Measurements from ENCODE around the gene TET2.

The TET2 gene

GRCh38 chr4:105179539-105180401 lies 33.1 kb downstream of the TET2 start:
- H3K4me3 ChIP-seq (ENCODE audit: low read length in 2 of 2), result no peak overlapping the region
- no peak overlapping the region for H3K9ac ChIP-seq (ENCODE audit: low read depth in 1 of 2, low read length in 2 of 2)
- H3K36me3 ChIP-seq (ENCODE audit: control insufficient read depth in 2 of 2, insufficient read depth in 2 of 2, low read length in 2 of 2), result no peaks in the 10 kb centered on the region
- no peaks in the 10 kb centered on the region for H3K9me3 ChIP-seq (ENCODE audit: control insufficient read depth in 2 of 2, low read length in 2 of 2)
- no peak overlapping the region for H3K27ac ChIP-seq (ENCODE audit: low read depth in 2 of 2, low read length in 2 of 2)
- H3K27me3 ChIP-seq (ENCODE audit: control insufficient read depth in 2 of 2, insufficient read depth in 2 of 2, low read length in 2 of 2), result no peaks in the 10 kb centered on the region
- H3K4me1 ChIP-seq (ENCODE audit: control insufficient read depth in 2 of 2, insufficient read depth in 2 of 2, low read length in 2 of 2), result peaks cover 0 to 8% of the 10 kb centered on the region in 2 donors

- no peak overlapping the region for H3K9ac ChIP-seq (ENCODE audit: low read depth in 1 of 2, low read length in 2 of 2)
- H3K4me1 ChIP-seq (ENCODE audit: control insufficient read depth in 2 of 2, insufficient read depth in 2 of 2, low read length in 2 of 2), result peaks cover 0 to 9% of the 10 kb centered on the region in 2 donors
- no peak overlapping the region for H3K4me3 ChIP-seq (ENCODE audit: low read length in 2 of 2)
- H3K9me3 ChIP-seq (ENCODE audit: control insufficient read depth in 2 of 2, low read length in 2 of 2), result no peaks in the 10 kb centered on the region
- H3K36me3 ChIP-seq (ENCODE audit: control insufficient read depth in 2 of 2, insufficient read depth in 2 of 2, low read length in 2 of 2), result no peaks in the 10 kb centered on the region
- no peak overlapping the region for H3K27ac ChIP-seq (ENCODE audit: low read depth in 2 of 2, low read length in 2 of 2)
- H3K27me3 ChIP-seq (ENCODE audit: control insufficient read depth in 2 of 2, insufficient read depth in 2 of 2, low read length in 2 of 2), result no peaks in the 10 kb centered on the region
These were observed 34.6 kb downstream of the TET2 start for GRCh38 chr4:105181259-105181658.

- peaks cover 0 to 9% of the 10 kb centered on the region in 2 donors for H3K4me1 ChIP-seq (ENCODE audit: control insufficient read depth in 2 of 2, insufficient read depth in 2 of 2, low read length in 2 of 2)
- H3K9ac ChIP-seq (ENCODE audit: low read depth in 1 of 2, low read length in 2 of 2), result no peak overlapping the region
- H3K9me3 ChIP-seq (ENCODE audit: control insufficient read depth in 2 of 2, low read length in 2 of 2), result no peaks in the 10 kb centered on the region
- no peaks in the 10 kb centered on the region for H3K27me3 ChIP-seq (ENCODE audit: control insufficient read depth in 2 of 2, insufficient read depth in 2 of 2, low read length in 2 of 2)
- no peak overlapping the region for H3K4me3 ChIP-seq (ENCODE audit: low read length in 2 of 2)
- no peak overlapping the region for H3K27ac ChIP-seq (ENCODE audit: low read depth in 2 of 2, low read length in 2 of 2)
- no peaks in the 10 kb centered on the region for H3K36me3 ChIP-seq (ENCODE audit: control insufficient read depth in 2 of 2, insufficient read depth in 2 of 2, low read length in 2 of 2)
These were observed 35.5 kb downstream of the TET2 start for GRCh38 chr4:105182211-105182610.

GRCh38 chr4:105184316-105184980 lies 37.8 kb downstream of the TET2 start:
- Histone ChIP-seq H3K4me1 (ENCODE audit: control insufficient read depth in 2 of 2, insufficient read depth in 2 of 2, low read length in 2 of 2) (peaks cover 0 to 9% of the 10 kb centered on the region in 2 donors), H3K36me3 (ENCODE audit: control insufficient read depth in 2 of 2, insufficient read depth in 2 of 2, low read length in 2 of 2) (no peaks in the 10 kb centered on the region), H3K27ac (ENCODE audit: low read depth in 2 of 2, low read length in 2 of 2) (peak overlapping the region in 1 of 2 donors; percentile 4), H3K27me3 (ENCODE audit: control insufficient read depth in 2 of 2, insufficient read depth in 2 of 2, low read length in 2 of 2) (no peaks in the 10 kb centered on the region), H3K4me3 (ENCODE audit: low read length in 2 of 2) (no peak overlapping the region), H3K9ac (ENCODE audit: low read depth in 1 of 2, low read length in 2 of 2) (no peak overlapping the region), H3K9me3 (ENCODE audit: control insufficient read depth in 2 of 2, low read length in 2 of 2) (no peaks in the 10 kb centered on the region)

- no peaks in the 10 kb centered on the region for H3K9me3 ChIP-seq (ENCODE audit: control insufficient read depth in 2 of 2, low read length in 2 of 2)
- H3K4me3 ChIP-seq (ENCODE audit: low read length in 2 of 2), result no peak overlapping the region
- no peak overlapping the region for H3K27ac ChIP-seq (ENCODE audit: low read depth in 2 of 2, low read length in 2 of 2)
- H3K36me3 ChIP-seq (ENCODE audit: control insufficient read depth in 2 of 2, insufficient read depth in 2 of 2, low read length in 2 of 2), result no peaks in the 10 kb centered on the region
- peaks cover 3 to 7% of the 10 kb centered on the region in 2 donors for H3K4me1 ChIP-seq (ENCODE audit: control insufficient read depth in 2 of 2, insufficient read depth in 2 of 2, low read length in 2 of 2)
- no peak overlapping the region for H3K9ac ChIP-seq (ENCODE audit: low read depth in 1 of 2, low read length in 2 of 2)
- H3K27me3 ChIP-seq (ENCODE audit: control insufficient read depth in 2 of 2, insufficient read depth in 2 of 2, low read length in 2 of 2), result no peaks in the 10 kb centered on the region
These were observed 40.1 kb downstream of the TET2 start for GRCh38 chr4:105186701-105187161.

- Histone ChIP-seq H3K27me3 (ENCODE audit: control insufficient read depth in 2 of 2, insufficient read depth in 2 of 2, low read length in 2 of 2) (no peaks in the 10 kb centered on the region), H3K4me3 (ENCODE audit: low read length in 2 of 2) (no peak overlapping the region), H3K9me3 (ENCODE audit: control insufficient read depth in 2 of 2, low read length in 2 of 2) (no peaks in the 10 kb centered on the region), H3K27ac (ENCODE audit: low read depth in 2 of 2, low read length in 2 of 2) (no peak overlapping the region), H3K9ac (ENCODE audit: low read depth in 1 of 2, low read length in 2 of 2) (no peak overlapping the region), H3K36me3 (ENCODE audit: control insufficient read depth in 2 of 2, insufficient read depth in 2 of 2, low read length in 2 of 2) (no peaks in the 10 kb centered on the region), H3K4me1 (ENCODE audit: control insufficient read depth in 2 of 2, insufficient read depth in 2 of 2, low read length in 2 of 2) (peaks cover 7 to 8% of the 10 kb centered on the region in 2 donors)
These were observed 43.4 kb downstream of the TET2 start for GRCh38 chr4:105189855-105190650.

- no peak overlapping the region for H3K9ac ChIP-seq (ENCODE audit: low read depth in 1 of 2, low read length in 2 of 2)
- no peak overlapping the region for H3K27ac ChIP-seq (ENCODE audit: low read depth in 2 of 2, low read length in 2 of 2)
- H3K36me3 ChIP-seq (ENCODE audit: control insufficient read depth in 2 of 2, insufficient read depth in 2 of 2, low read length in 2 of 2), result peaks cover 0 to 2% of the 10 kb centered on the region in 2 donors
- no peak overlapping the region for H3K4me3 ChIP-seq (ENCODE audit: low read length in 2 of 2)
- peaks cover 8 to 14% of the 10 kb centered on the region in 2 donors for H3K4me1 ChIP-seq (ENCODE audit: control insufficient read depth in 2 of 2, insufficient read depth in 2 of 2, low read length in 2 of 2)
- H3K27me3 ChIP-seq (ENCODE audit: control insufficient read depth in 2 of 2, insufficient read depth in 2 of 2, low read length in 2 of 2), result no peaks in the 10 kb centered on the region
- H3K9me3 ChIP-seq (ENCODE audit: control insufficient read depth in 2 of 2, low read length in 2 of 2), result no peaks in the 10 kb centered on the region
These were observed 45.0 kb downstream of the TET2 start for GRCh38 chr4:105191621-105192210.

GRCh38 chr4:105192474-105192873 lies 45.8 kb downstream of the TET2 start:
- no peak overlapping the region for H3K27ac ChIP-seq (ENCODE audit: low read depth in 2 of 2, low read length in 2 of 2)
- peaks cover 8 to 15% of the 10 kb centered on the region in 2 donors for H3K4me1 ChIP-seq (ENCODE audit: control insufficient read depth in 2 of 2, insufficient read depth in 2 of 2, low read length in 2 of 2)
- no peaks in the 10 kb centered on the region for H3K9me3 ChIP-seq (ENCODE audit: control insufficient read depth in 2 of 2, low read length in 2 of 2)
- H3K27me3 ChIP-seq (ENCODE audit: control insufficient read depth in 2 of 2, insufficient read depth in 2 of 2, low read length in 2 of 2), result no peaks in the 10 kb centered on the region
- peaks cover 0 to 2% of the 10 kb centered on the region in 2 donors for H3K36me3 ChIP-seq (ENCODE audit: control insufficient read depth in 2 of 2, insufficient read depth in 2 of 2, low read length in 2 of 2)
- no peak overlapping the region for H3K4me3 ChIP-seq (ENCODE audit: low read length in 2 of 2)
- H3K9ac ChIP-seq (ENCODE audit: low read depth in 1 of 2, low read length in 2 of 2), result no peak overlapping the region

GRCh38 chr4:105192910-105193309 lies 46.2 kb downstream of the TET2 start:
- Histone ChIP-seq H3K9ac (ENCODE audit: low read depth in 1 of 2, low read length in 2 of 2) (no peak overlapping the region), H3K4me1 (ENCODE audit: control insufficient read depth in 2 of 2, insufficient read depth in 2 of 2, low read length in 2 of 2) (peaks cover 8 to 15% of the 10 kb centered on the region in 2 donors), H3K9me3 (ENCODE audit: control insufficient read depth in 2 of 2, low read length in 2 of 2) (no peaks in the 10 kb centered on the region), H3K27ac (ENCODE audit: low read depth in 2 of 2, low read length in 2 of 2) (no peak overlapping the region), H3K36me3 (ENCODE audit: control insufficient read depth in 2 of 2, insufficient read depth in 2 of 2, low read length in 2 of 2) (peaks cover 0 to 2% of the 10 kb centered on the region in 2 donors), H3K4me3 (ENCODE audit: low read length in 2 of 2) (no peak overlapping the region), H3K27me3 (ENCODE audit: control insufficient read depth in 2 of 2, insufficient read depth in 2 of 2, low read length in 2 of 2) (no peaks in the 10 kb centered on the region)
